OCI-M1 (cell line): ENCODE data around the gene EMC10.

Experiments
- DNase-seq: peaks from one replicate; lab custom pipeline; 2025; lab: John Stamatoyannopoulos, UW

EMC10 gene

DNA sequence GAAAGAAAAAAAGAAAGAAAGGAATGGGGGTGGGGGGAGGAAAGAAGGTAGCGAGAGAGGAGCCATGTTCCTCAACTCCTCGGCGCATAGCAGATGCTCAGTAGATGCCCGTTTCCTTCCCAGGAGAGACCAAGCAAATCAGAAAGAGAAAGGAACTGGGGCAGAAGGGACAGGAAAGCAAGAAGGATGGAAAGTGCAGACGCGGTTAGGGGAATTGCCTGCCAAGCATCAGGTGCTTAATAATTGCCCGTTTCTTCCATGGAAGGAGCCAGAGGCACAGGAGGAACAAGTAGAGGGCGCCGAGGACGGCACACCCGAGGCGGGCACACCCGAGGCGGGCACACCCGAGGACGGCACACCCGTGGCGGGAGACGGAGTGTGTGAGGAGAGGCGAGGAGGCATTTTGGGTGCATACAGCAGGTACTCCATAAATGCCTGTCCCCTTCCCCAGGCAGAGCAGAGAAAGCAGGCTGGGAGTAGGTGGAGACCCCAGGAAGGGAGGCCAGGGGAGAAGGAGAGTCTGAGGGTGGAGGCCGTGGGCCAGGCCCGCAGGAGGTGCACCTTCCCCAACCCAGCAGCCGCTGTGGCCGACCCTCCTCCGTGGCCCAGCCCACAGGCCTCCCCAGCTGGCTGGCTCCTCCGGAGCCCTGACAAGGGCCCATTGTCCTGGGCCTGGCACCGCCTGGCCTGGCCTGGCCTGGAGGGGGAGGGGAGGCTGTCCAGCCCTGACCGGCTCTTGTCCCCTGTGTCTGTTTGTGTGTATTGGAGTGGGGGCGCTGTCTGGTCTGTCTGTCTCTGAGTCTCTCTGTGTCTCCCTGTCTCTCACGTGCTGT is 20.1 kb downstream of the EMC10 start:
- no peak for DNase-seq

DNA sequence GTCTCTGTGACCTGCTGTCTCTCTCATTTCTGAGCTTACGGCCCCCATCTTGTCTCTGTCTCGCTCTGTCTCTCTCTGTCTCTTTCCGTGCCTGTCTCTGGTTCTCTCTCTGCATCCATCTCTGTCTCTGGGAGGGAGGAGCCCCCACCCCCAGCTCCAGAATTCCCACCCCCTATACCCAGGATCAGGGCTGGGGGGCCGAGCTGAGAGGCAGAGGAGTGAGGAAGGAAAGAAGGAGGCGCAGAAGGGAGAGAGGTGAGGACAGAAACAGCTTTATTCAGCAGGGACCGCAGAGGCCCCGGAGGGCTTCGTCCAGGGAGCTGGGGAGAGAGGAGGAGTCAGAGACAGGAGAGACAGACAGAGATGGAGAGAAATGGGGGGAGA is 20.7 kb downstream of the EMC10 start:
- DNase-seq = no peak

DNA sequence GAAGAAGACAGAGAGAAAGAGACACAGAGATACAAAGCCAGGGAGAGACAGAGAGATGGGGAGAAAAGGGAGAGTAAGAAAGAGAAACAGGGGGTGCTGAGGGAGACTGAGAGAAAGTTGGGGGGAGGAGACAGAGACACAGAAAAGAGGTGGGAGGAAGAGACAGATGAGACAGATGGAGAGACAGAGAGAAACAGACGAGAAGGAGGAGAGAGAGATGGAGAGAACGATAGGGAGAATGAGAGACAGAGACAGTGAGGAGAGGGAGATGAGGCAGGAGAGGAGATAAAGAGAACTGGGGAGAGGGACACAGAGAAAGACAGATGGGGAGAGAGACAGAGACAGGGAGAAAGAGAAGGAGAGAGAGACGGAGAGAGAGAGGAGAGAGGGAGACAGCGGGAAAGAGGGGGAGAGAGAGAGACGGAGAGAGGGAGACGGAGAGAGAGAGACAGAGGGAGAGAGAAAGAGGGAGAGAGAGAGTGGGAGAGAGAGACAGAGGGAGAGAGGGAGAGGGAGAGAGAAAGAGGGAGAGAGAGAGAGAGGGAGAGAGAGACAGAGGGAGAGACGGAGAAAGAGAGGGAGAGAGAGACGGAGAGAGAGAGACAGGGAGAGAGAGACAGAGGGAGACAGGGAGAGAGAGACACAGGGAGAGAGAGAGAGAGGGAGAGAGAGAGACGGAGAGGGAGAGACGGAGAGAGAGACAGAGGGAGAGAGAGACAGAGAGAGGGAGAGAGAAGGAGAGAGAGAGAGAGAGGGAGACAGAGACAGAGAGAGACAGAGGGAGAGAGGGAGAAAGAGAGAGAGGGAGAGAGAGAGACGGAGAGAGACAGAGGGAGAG is 22.1 kb downstream of the EMC10 start:
- DNase-seq = no peak

DNA sequence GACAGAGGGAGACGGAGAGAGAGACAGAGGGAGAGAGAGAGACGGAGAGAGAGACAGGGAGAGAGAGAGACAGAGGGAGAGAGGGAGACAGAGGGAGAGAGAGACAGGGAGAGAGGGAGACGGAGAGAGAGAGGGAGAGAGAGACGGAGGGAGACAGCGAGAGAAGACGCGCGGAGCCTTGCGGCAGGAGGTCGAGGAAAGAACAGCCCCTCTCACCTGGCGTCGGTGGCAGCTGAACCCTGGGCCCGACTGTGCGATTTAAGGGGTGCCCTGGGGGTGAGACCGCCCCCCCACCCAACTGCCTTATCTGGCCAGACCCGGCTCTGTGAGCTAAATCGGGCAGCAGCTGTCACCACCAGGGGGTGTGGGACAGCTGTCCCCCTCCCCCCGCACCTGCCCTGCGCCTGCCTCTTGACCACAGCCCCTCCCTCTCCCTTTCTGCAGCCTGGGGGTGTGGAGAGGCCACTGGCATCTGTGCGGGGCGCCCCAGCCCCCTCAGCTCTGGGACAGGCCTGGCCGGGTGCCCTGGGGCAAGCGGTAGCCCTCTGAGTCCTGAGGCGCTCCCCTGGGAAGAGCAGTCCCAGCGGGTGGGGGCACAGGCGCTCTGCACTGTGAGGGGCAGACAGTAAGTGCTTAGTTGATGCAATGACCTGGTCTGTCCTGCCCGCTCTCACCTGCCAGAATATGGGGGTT is 23.9 kb downstream of the EMC10 start:
- peak; percentile 21 for DNase-seq

DNA sequence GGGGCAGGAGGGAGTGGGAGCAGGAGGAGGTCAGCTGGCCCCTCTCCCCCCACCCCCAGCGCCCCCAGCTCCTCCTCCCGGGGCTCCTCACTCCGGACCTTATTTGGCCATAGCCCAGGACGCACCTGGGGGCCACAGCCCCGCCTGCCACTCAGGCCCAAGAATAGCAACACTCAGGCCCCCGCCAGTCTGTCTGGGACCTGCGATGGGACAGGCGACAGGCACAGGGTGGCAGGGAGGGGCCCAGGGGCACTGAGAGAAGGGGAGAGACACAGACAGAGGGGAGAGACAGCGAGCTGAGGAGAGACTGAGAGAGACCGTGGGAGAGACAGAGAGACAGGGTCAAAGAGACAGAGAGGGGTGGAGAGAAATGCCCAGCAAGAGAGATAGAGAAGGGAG is 24.4 kb downstream of the EMC10 start:
- DNase-seq = no peak

DNA sequence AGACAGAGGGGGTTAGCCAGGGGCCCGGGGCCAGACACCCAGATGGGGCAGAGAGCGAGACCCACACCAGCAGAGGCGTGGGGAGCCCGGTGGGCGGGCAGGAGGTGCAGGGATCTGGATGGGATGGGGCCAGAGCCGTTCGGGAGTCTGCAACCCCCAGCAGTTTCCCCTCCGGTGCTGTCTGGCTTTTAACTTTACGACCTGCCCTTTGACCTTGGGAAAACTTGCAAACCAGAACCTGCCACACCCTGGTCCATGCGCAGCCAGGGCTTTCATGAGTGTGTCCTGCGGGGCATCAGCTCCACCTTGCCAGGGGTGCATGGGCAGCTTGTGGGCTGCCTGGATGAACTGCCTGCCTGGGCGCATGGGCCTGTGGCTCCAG is 24.9 kb downstream of the EMC10 start:
- DNase-seq = no peak

DNA sequence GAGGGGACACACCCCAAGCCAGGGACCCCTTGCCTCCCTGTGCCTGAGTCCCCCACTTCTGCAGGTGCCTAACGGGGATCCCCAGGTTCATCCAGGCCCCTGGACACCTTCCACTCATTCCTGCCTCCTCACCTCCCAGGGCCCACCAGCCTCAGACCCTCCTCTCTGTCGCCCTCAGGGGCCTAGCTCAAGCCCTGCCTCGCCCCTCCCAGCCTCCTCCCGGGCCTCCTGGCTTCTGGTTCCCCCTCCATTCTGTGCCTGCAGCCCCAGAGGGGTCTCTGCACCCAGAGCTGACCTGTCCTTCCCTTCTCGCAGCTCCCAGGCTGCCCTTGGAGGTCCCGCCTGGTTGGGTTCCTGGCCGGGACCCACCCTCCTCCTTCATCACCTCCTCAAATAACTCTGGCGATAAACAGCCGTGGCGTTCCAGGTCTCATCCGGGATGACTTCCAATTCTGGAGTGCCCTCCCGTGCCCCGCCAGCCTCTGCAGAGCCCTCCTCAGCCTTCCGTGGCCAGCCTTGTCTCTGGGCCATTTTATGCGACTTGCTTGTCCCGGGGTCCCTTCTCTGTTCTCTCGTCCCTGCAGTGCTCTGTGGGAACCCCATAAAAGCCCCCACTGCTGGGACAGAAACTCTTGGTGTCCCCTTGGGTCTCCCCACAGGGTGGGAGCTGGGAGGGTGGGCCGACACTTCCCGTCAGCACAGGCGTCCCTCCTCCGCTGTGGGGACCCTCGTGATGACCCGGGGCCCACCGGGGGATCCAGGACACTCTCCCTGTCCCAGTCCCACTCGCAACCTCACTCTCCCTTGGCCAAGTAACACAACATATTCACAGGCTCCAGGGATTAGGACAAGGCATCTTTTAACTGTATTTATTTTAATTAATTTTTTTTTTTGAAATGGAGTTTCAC is 25.5 kb downstream of the EMC10 start:
- DNase-seq = no peak

DNA sequence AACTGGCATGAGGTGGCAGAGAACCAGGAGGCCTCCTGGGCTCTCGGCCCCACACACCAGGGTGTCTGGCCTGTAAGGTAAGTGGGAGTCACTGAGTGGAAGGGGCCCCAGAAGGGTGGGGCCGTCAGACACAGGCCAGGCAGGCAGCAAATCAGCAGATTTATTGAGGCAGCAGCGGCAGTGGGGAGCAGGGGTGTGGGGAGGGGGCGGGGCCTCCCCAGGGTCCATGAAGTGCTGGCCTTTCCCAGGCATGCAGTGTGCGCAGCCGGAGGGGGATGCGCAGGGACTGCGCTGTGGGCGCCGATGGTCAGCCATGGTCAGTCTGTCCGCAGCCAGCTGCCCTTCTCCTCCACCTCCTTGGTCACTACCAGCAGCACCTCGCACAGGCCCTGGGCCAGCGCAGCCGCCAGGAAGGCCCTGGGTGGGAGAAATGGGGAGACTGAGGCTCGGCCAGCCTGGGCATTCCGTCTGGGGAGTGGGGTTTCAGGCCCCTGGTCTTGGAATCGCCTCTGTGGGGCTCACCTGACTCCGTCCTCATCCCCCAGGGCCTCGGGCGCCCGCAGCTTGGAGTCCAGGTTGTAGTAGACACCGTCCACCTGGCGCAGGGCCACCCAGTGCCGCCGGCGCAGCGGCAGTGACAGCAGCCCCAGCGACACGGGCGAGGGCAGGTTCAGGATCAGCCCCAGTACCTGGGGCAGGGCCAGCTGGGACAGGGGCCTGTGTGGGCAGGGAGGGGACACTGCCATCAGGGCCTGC is 29.7 kb downstream of the EMC10 start:
- no peak for DNase-seq

DNA sequence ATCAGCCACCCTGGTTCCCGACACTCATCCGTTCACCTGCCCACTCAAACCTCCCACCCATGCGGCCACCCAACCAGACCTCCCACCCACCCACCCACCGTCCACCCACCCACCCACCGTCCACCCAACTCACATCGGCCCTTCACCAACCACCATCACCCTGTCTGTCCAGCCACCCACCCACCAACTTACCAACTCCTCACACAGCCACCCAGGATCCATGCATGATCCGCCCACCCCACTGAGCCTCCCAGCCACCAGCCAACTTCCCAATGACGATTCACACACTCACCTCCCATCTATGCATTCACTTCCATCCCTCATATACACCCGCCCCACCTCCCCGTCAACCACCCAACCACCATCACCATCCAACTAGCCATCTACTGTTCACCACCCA is 30.4 kb downstream of the EMC10 start:
- DNase-seq = no peak

DNA sequence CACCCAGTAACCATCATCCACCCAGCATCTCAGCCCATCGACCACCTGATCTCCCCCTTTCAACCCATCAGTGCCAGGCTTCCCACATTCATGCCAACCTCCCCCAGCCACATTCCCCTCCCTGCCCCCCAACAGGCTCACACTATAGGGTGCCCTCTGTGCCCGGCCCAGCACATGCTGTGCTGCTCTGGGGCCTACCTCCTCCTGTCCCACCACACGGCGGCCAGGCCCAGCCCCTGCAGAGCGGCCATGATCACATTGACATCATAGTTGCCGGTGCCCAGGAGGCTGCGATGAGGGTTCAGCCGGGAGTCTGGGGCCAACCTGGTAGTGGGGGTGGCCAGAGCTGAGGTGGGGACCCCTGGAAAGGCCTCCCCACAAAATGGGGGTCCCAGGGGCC is 31.1 kb downstream of the EMC10 start:
- no peak for DNase-seq

DNA sequence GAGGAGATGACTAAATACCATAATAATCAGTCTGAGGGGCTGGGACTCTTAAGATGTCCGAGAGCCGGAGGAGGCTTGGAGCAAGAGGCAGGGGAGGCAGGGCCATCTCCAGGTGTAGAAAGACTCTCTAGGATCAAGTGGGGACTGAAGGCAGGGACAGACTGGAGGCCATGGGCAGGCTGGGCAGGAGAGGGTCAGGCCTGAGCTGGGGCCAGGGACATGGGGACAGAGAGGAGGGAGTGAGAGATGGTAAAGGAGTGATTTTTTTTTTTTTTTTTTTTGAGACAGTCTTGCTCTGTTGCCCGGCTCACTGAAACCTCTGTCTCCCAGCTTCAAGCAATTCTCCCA is 32.5 kb downstream of the EMC10 start:
- DNase-seq = no peak

DNA sequence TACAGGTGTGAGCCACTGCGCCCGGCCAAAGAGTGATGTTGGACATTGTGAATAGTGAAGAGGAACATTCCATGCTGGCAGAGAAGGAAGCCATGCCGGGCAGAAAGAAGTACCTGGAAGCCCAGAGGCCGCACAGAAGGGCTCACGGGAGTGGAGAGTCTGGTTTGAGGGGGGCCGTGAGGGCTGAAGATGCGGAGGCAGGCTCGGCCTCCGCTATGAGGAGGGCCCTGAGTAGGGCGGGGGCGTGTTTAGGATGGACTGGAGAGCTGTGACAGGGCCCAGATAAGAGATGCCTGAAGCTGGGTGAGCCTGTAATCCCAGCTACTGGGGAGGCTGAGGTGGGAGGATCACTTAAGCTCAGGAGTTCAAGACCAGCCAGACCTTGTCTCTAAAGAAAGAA is 33.1 kb downstream of the EMC10 start:
- no peak for DNase-seq

DNA sequence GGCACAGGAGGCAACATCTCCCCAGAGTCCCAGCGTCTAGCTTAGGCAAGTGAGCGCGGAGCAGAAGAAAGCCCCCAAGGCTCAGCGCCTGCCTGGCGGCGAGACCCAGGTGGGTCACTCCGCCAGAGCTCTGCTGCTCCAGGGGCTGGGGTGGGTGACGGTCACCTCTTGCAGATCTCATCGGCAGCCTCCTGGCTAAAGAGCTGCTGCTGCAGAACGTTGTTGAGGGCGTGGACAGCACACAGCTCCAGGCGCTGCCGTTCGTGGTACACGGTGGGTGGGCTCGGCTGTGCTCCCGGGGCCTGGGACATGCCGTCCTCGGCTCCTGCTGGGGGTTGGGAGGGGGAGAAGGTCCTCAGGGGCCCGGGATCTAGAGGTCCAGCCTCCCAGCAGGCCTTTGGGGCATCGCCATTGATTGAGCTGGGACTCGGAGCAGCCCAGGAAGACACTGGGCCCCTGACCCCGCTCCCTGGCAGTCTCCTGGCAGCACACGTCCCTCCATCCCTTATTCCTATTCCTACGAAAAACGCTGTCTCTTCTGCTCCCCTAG is 33.9 kb downstream of the EMC10 start:
- no peak for DNase-seq

DNA sequence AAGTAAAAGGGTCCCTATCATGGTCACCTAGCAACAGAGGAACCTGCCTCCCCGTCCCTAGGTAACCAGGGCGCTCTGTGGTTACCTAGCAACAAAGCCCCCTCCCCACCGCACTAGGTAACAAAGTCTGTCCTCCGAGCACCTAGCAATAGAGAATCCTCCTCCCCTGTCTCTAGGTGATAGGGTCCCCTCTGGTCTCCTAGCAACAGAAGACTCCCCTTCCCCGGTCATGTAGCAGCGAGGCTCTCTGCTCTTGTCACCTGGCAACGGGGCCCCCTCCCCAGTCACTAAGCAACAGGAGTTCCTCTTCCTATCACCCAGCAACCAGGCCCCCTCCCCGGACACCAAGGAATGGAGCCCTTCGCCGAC is 34.4 kb downstream of the EMC10 start:
- DNase-seq = no peak

DNA sequence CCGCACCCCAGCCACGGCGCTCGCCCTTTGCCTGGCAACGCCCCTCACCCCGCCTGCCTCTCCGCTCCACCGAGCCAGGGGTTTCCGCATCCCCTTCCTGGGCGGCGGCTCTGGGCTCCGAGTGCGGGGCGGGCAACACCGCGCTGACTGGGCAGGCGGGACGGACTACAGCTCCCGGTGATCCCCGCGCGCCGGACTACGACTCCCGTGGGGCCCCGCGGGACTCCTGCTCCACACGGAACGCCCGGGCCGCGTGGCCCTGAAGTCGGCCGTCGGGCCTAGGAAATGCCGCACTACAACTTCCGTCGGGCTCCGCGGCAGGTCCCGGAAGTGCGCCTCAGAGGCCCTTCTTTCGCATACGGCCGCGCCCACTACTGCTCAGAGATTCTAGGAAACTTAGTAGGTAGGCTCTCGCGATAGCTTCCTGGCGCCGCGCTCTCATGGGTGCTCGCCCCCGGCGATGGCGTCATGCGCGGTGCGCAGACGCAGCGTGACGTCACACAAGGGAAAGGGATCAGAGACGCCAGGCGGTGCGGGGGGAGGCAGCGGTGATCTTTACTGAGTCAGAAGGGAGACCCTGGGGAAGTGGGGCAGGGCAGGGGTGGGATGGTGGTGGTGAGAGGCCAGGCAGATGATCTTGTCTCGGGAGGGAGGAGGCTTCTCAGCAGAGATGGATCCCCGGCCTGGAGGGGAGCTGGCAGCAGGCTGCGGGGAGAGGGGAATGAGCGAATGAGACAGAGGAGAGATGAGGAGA is 34.9 kb downstream of the EMC10 start, which contains the start of gene JOSD2:
Gene JOSD2 (minus strand): TSS at position 123 of the 754 bp plus-strand sequence. CDS start 760 bp downstream, outside the sequence.
- DNase-seq = peak; percentile 100

DNA sequence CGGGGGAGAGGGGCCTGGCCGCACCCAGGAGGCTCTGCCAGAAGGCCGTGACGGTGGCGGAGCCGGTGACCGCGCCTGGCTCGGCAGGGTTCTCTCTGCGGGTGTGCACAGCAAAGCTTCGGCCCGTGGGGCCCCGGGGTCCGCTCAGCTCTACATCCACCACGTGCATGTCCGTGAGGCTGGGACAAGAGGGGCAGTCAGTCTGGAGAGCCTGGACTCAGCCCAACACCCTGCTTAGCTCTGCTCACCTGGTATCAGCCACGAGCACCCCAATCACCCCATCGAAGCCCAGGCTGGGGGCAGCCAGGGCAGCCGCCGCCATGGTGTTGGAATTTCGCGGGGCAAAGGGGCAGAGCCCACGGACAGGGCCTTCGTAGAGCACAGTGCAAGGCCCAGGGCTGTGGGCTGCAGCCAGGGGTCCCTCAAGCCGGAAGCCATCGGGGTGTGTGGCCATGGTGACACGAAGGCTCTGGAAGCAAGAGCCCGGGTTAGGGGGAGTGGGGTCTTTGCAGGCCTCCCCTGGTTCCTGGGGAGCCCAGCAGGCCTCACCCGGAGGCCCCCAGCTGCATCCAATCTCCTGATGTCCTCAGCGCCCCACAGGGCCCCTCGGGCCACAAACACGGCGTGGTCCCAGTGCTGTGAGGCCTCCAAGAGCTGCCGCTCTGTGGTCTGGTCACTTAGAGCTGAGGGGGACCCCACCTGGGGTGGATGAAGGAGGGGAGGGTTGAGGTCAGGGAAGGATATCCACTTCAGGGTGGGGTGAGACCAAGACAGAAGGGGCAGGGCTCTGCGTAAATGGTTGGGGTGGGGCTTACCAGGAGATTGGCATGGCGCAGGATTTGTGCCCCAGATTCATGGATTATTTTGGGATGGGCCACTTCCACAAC is 36.0 kb downstream of the EMC10 start:
- no peak for DNase-seq

DNA sequence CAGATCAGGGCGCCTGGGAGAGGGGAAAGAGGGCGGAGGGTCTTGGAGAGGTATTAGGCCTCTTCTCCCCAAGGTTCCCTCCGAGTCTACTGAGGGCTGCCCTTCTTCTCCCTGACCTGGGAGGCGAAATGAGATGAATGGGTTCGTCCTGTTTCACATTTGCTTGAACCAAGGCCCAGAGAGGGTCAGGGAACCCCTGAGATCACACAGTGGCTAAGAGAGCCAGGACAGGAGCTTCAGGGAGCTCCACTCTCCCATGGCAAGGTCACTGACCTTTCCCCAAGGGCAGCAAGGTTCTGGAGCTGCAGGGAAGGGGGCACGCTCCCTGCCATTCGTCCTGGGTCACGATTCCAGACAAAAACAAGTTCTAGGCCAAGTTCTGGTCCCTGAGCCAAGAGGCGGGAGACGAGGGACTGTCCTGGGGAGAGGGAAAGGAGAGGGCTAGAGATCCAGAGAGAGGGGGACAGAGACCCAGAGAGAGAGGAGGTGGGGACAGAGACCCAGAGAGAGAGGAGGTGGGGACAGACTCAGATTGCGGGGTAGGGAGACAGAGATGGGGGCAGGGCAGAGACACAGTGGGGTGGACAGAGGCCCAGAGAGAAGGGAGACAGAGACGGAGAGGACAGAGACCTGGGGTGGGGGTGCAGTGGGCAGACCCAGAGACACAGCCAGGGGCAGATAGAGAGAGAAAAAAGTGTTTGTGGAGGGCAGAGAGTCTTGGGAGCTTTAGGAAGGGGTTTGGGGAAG is 36.9 kb downstream of the EMC10 start:
- DNase-seq = no peak

DNA sequence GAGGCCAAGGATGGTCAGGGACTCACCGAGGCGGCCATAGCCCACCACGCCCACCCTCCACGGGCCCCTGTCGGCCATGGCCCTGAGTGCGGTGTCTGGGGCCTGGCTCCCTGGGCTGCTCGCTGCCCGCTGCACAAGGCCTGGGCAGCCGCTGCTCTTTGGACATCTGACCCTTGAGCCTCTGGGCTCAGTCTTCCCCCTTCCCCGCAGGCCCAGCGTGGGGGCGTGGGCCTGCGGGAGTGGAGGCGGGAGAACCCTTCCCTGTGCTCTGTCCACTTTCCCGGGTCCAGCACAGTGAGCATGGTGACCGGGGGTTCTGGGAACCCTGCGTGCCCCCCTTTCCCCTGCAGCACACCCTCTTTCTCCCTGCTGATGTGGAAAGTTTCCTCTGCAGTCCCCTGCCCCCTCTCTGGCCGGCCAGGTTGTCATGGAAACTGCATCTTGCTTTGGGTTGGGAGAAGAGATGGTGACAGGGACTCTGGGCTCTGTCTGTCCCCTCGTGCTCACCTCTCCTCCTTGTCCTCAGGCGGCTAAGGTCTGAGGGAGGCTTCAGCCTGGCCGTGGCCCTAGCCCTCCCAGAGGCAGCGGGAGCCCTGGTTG is 37.5 kb downstream of the EMC10 start, which contains the start of gene ASPDH:
Gene ASPDH (minus strand): TSS at position 168 of the 600 bp plus-strand sequence. CDS start 90 bp downstream, at position 78.
- DNase-seq = peak; percentile 7
